CD4-positive, alpha-beta memory T cell (primary cell): ENCODE measurements around the gene TMEM131. TPM values are rescaled to one million over a fixed set of nuclear protein-coding genes. Genes with fewer than 3 reads are reported as not detected.
A peak's percentile ranks its signal among the peaks of the same experiment; 100 is the strongest.
"Not testable (repeated sequence)": the region's sequence is repeated elsewhere in the genome, so short reads cannot be mapped to it uniquely, and the experiment has no call there.

Experiments
- CTCF ChIA-PET: fragments of 350-600 bp; sonication (Branson Sonifier 250); formaldehyde crosslinking; loops from one replicate; lab custom pipeline; 2021; ENCODE audit warnings: inconsistent platforms; ENCODE audit not compliant: partially characterized antibody; lab: Charles Lee
- POLR2A ChIA-PET: fragments of 350-600 bp; sonication (Branson Sonifier 250); formaldehyde crosslinking; loops from one replicate; lab custom pipeline; 2021; ENCODE audit not compliant: partially characterized antibody; lab: Charles Lee
- DNase-seq, 5 donors: peaks; one replicate each; pipeline versions ENCODE4 v3.0.0 to v3.0.0-alpha.2; 2020 to 2022; ENCODE audit warnings: mixed read lengths in 1 of 5
- H3K27ac ChIP-seq: one replicate; pipeline ENCODE4 v1.7.0; 2013; ENCODE audit warnings: low read depth, low read length
- H3K27me3 ChIP-seq: 2 replicates; pipeline ENCODE4 v1.7.0; 2013; ENCODE audit warnings: mild to moderate bottlenecking, low read length, moderate library complexity; ENCODE audit not compliant: insufficient read depth
- H3K36me3 ChIP-seq: 2 replicates; pipeline ENCODE4 v1.7.0; 2013; ENCODE audit warnings: mild to moderate bottlenecking, low read length, moderate library complexity; ENCODE audit not compliant: insufficient read depth
- H3K4me1 ChIP-seq: 2 replicates; pipeline ENCODE4 v1.7.0; 2013; ENCODE audit warnings: mild to moderate bottlenecking, low read length, moderate library complexity; ENCODE audit not compliant: insufficient read depth
- H3K4me3 ChIP-seq, 2 donors: one replicate each; pipeline ENCODE4 v1.7.0; 2013; ENCODE audit warnings: low read length in 2 of 2, mild to moderate bottlenecking in 1 of 2
- H3K9me3 ChIP-seq, 2 donors: one replicate each; pipeline ENCODE4 v1.7.0; 2013; ENCODE audit warnings: low read length in 2 of 2, control low read depth in 1 of 2; ENCODE audit not compliant: control insufficient read depth in 1 of 2
- H3K27ac Mint-ChIP-seq, 7 donors: one replicate each; pipeline ENCODE4 v1.8.0; 2020 to 2021; ENCODE audit warnings: mixed read lengths in 7 of 7, mild to moderate bottlenecking in 6 of 7, inconsistent platforms in 3 of 7, moderate library complexity in 3 of 7
- H3K27me3 Mint-ChIP-seq, 2 donors: one replicate each; pipeline ENCODE4 v1.8.0; 2020 to 2021; ENCODE audit warnings: mixed read lengths in 2 of 2
- H3K36me3 Mint-ChIP-seq, 2 donors: one replicate each; pipeline ENCODE4 v1.8.0; 2020 to 2021; ENCODE audit warnings: mixed read lengths in 2 of 2, inconsistent platforms in 1 of 2, mild to moderate bottlenecking in 1 of 2
- H3K4me1 Mint-ChIP-seq, 4 donors: one replicate each; pipeline ENCODE4 v1.8.0; 2020 to 2021; ENCODE audit warnings: mixed read lengths in 4 of 4, mild to moderate bottlenecking in 1 of 4
- H3K4me3 Mint-ChIP-seq, 8 donors: one replicate each; pipeline ENCODE4 v1.8.0; 2020 to 2021; ENCODE audit warnings: mixed read lengths in 8 of 8, mild to moderate bottlenecking in 7 of 8, moderate library complexity in 6 of 8, inconsistent platforms in 3 of 8
- H3K9me3 Mint-ChIP-seq, 8 donors: one replicate each; pipeline ENCODE4 v1.8.0; 2020 to 2021; ENCODE audit warnings: mixed read lengths in 8 of 8, mild to moderate bottlenecking in 5 of 8, inconsistent platforms in 3 of 8, moderate library complexity in 1 of 8
- intact Hi-C: fragments of 100-400 bp; cut with micrococcal nuclease; formaldehyde crosslinking; loops from one replicate; pipeline ENCODE4 v1.15.1; 2023
- polyA plus RNA-seq, 2 donors: library from polyadenylated mRNA; unstranded; fragments of 300-500 nt; fragmentation: Illumina TruSeq; gene quantifications; one replicate each; pipeline ENCODE4 v1.2.3, GENCODE V29; 2021
- total RNA-seq, 2 experiments: library from RNA; stranded (reverse); gene quantifications; one replicate each; pipeline ENCODE4 v1.2.3, GENCODE V29; 2021

The TMEM131 gene
- total and polyA plus RNA-seq, 4 experiments from 2014 or later: 6.3 to 47.6 (median 31.4) TPM

- Histone ChIP-seq H3K27me3 (no peaks in the 10 kb centered on the region), H3K9me3 (no peaks in the 10 kb centered on the region), H3K4me3 (no peak overlapping the region), H3K36me3 (no peaks in the 10 kb centered on the region), H3K4me1 (peaks cover 20% of the 10 kb centered on the region), H3K27ac (no peak overlapping the region)
- ChIA-PET POLR2A (interaction anchor here (0.6 kb wide), 1 partner anchor 53 kb away, joined by 4 read pairs; no protein-coding TSS in a partner anchor), CTCF (no interaction called here)
- H3K4me1 Mint-ChIP-seq: peaks cover 12 to 33% (median 18%) of the 10 kb centered on the region in 4 donors
- intact Hi-C loops: no loop called here
- no peaks in the 10 kb centered on the region for H3K9me3 Mint-ChIP-seq
- no peak for DNase-seq
- peaks cover 1% of the 10 kb centered on the region in 2 donors for H3K27me3 Mint-ChIP-seq
- peak overlapping the region in 1 of 7 donors; percentile 44 for H3K27ac Mint-ChIP-seq
- no peak overlapping the region for H3K4me3 Mint-ChIP-seq
- H3K36me3 Mint-ChIP-seq: no peaks in the 10 kb centered on the region
Observed at GRCh38 chr2:98028101-98028561, 32.4 kb upstream of the TMEM131 start.

GRCh38 chr2:98027538-98027937 is 31.8 kb upstream of the TMEM131 start:
- H3K36me3 Mint-ChIP-seq: no peaks in the 10 kb centered on the region
- no peaks in the 10 kb centered on the region for H3K9me3 Mint-ChIP-seq
- Histone ChIP-seq H3K27me3 (no peaks in the 10 kb centered on the region), H3K4me1 (peaks cover 20% of the 10 kb centered on the region), H3K36me3 (no peaks in the 10 kb centered on the region), H3K4me3 (no peak overlapping the region), H3K9me3 (no peaks in the 10 kb centered on the region), H3K27ac (no peak overlapping the region)
- ChIA-PET CTCF (no interaction called here), POLR2A (no interaction called here)
- no peak for DNase-seq
- peak overlapping the region in 1 of 8 donors; percentile 69 for H3K4me3 Mint-ChIP-seq
- H3K4me1 Mint-ChIP-seq: peaks cover 12 to 33% (median 18%) of the 10 kb centered on the region in 4 donors
- intact Hi-C loops: no loop called here
- peak overlapping the region in 1 of 7 donors; percentile 68 for H3K27ac Mint-ChIP-seq
- peaks cover 1% of the 10 kb centered on the region in 2 donors for H3K27me3 Mint-ChIP-seq

- Histone ChIP-seq H3K27me3 (no peaks in the 10 kb centered on the region), H3K4me3 (no peak overlapping the region), H3K36me3 (no peaks in the 10 kb centered on the region), H3K9me3 (no peaks in the 10 kb centered on the region), H3K4me1 (peaks cover 20% of the 10 kb centered on the region), H3K27ac (no peak overlapping the region)
- peaks cover 1% of the 10 kb centered on the region in 2 donors for H3K27me3 Mint-ChIP-seq
- CTCF ChIA-PET: no interaction called here
- no peak for DNase-seq
- no peaks in the 10 kb centered on the region for H3K9me3 Mint-ChIP-seq
- peak overlapping the region in 2 of 7 donors; percentile 58 to 68 for H3K27ac Mint-ChIP-seq
- peak overlapping the region in 5 of 8 donors; percentile 51 to 81 (median 61) for H3K4me3 Mint-ChIP-seq
- H3K4me1 Mint-ChIP-seq: peaks cover 12 to 33% (median 18%) of the 10 kb centered on the region in 4 donors
- no peaks in the 10 kb centered on the region for H3K36me3 Mint-ChIP-seq
- POLR2A ChIA-PET: no interaction called here
- intact Hi-C loops: no loop called here
Observed at GRCh38 chr2:98026927-98027522, 31.3 kb upstream of the TMEM131 start.

- Mint-ChIP-seq H3K4me3 (peak overlapping the region; percentile 26 to 81 (median 56)), H3K27me3 (peaks cover 1% of the 10 kb centered on the region in 2 donors), H3K36me3 (no peaks in the 10 kb centered on the region), H3K4me1 (peaks cover 12 to 33% (median 18%) of the 10 kb centered on the region in 4 donors), H3K9me3 (no peaks in the 10 kb centered on the region), H3K27ac (peak overlapping the region in 2 of 7 donors; percentile 0 to 22)
- no peaks in the 10 kb centered on the region for H3K36me3 ChIP-seq
- H3K9me3 ChIP-seq: no peaks in the 10 kb centered on the region
- H3K27ac ChIP-seq: no peak overlapping the region
- no peaks in the 10 kb centered on the region for H3K27me3 ChIP-seq
- ChIA-PET CTCF (no interaction called here), POLR2A (no interaction called here)
- DNase-seq: no peak
- no peak overlapping the region for H3K4me3 ChIP-seq
- intact Hi-C loops: no loop called here
- H3K4me1 ChIP-seq: peaks cover 20% of the 10 kb centered on the region
Observed at GRCh38 chr2:98026292-98026691, 30.5 kb upstream of the TMEM131 start.

GRCh38 chr2:98025481-98026037 is 29.8 kb upstream of the TMEM131 start:
- CTCF ChIA-PET: no interaction called here

GRCh38 chr2:98022067-98022466 is 26.3 kb upstream of the TMEM131 start:
- H3K4me1 Mint-ChIP-seq: peaks cover 10 to 14% (median 12%) of the 10 kb centered on the region in 4 donors
- H3K27me3 Mint-ChIP-seq, H3K27ac ChIP-seq, H3K36me3 Mint-ChIP-seq, H3K27ac Mint-ChIP-seq, CTCF ChIA-PET, H3K4me3 ChIP-seq, H3K27me3 ChIP-seq, H3K9me3 ChIP-seq, H3K36me3 ChIP-seq, H3K9me3 Mint-ChIP-seq, intact Hi-C loops, DNase-seq, H3K4me3 Mint-ChIP-seq, POLR2A ChIA-PET: not testable (repeated sequence)
- peaks cover 12% of the 10 kb centered on the region for H3K4me1 ChIP-seq

More at GRCh38 chr2:98025481-98026037, 29.8 kb upstream of the TMEM131 start:
- Histone ChIP-seq H3K9me3 (no peaks in the 10 kb centered on the region), H3K4me1 (peaks cover 20% of the 10 kb centered on the region), H3K4me3 (no peak overlapping the region), H3K27ac (no peak overlapping the region), H3K27me3 (no peaks in the 10 kb centered on the region), H3K36me3 (no peaks in the 10 kb centered on the region)
- H3K36me3 Mint-ChIP-seq: no peaks in the 10 kb centered on the region
- POLR2A ChIA-PET: no interaction called here
- peaks cover 0 to 3% (median 0%) of the 10 kb centered on the region in 8 donors for H3K9me3 Mint-ChIP-seq
- peaks cover 1% of the 10 kb centered on the region in 2 donors for H3K27me3 Mint-ChIP-seq
- H3K4me1 Mint-ChIP-seq: peaks cover 12 to 33% (median 18%) of the 10 kb centered on the region in 4 donors
- H3K4me3 Mint-ChIP-seq: peak overlapping the region in 1 of 8 donors; percentile 17
- intact Hi-C loops: no loop called here
- no peak for DNase-seq
- H3K27ac Mint-ChIP-seq: peak overlapping the region in 1 of 7 donors; percentile 22

GRCh38 chr2:98020992-98021713 is 25.4 kb upstream of the TMEM131 start:
- intact Hi-C loops: no loop called here
- no peak overlapping the region for H3K27ac Mint-ChIP-seq
- peaks cover 0 to 2% of the 10 kb centered on the region in 2 donors for H3K27me3 Mint-ChIP-seq
- peaks cover 2% of the 10 kb centered on the region for H3K4me1 ChIP-seq
- no peak overlapping the region for H3K4me3 ChIP-seq
- H3K4me1 Mint-ChIP-seq: peaks cover 2 to 5% (median 3%) of the 10 kb centered on the region in 4 donors
- no peaks in the 10 kb centered on the region for H3K9me3 ChIP-seq
- ChIA-PET CTCF (no interaction called here), POLR2A (no interaction called here)
- no peaks in the 10 kb centered on the region for H3K36me3 ChIP-seq
- H3K4me3 Mint-ChIP-seq: no peak overlapping the region
- peaks cover 0 to 3% (median 0%) of the 10 kb centered on the region in 8 donors for H3K9me3 Mint-ChIP-seq
- DNase-seq: no peak
- H3K27me3 ChIP-seq: no peaks in the 10 kb centered on the region
- no peaks in the 10 kb centered on the region for H3K36me3 Mint-ChIP-seq
- H3K27ac ChIP-seq: no peak overlapping the region
